Activated T-helper 9 cell treated with anti-CD3 and anti-CD28 coated beads, Interleukin-2, amount 50 U/mL, for 16 hours (primary cell): ENCODE measurements around the gene TMTC4.
"Not testable (repeated sequence)": the region's sequence is repeated elsewhere in the genome, so short reads cannot be mapped to it uniquely, and the experiment has no call there.

Source experiments
- DNase-seq: peaks from one replicate; pipeline ENCODE4 v3.0.0-alpha.2; 2020; ENCODE audit warnings: low read depth

The TMTC4 gene, protein sequence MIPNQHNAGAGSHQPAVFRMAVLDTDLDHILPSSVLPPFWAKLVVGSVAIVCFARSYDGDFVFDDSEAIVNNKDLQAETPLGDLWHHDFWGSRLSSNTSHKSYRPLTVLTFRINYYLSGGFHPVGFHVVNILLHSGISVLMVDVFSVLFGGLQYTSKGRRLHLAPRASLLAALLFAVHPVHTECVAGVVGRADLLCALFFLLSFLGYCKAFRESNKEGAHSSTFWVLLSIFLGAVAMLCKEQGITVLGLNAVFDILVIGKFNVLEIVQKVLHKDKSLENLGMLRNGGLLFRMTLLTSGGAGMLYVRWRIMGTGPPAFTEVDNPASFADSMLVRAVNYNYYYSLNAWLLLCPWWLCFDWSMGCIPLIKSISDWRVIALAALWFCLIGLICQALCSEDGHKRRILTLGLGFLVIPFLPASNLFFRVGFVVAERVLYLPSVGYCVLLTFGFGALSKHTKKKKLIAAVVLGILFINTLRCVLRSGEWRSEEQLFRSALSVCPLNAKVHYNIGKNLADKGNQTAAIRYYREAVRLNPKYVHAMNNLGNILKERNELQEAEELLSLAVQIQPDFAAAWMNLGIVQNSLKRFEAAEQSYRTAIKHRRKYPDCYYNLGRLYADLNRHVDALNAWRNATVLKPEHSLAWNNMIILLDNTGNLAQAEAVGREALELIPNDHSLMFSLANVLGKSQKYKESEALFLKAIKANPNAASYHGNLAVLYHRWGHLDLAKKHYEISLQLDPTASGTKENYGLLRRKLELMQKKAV

GRCh38 chr13:100674572-100674871 is at the start of gene TMTC4:
TMTC4 (minus strand) TSS chr13:100674795; CDS start chr13:100670362, 4,433 bp downstream.
- DNase-seq: no peak

DNA sequence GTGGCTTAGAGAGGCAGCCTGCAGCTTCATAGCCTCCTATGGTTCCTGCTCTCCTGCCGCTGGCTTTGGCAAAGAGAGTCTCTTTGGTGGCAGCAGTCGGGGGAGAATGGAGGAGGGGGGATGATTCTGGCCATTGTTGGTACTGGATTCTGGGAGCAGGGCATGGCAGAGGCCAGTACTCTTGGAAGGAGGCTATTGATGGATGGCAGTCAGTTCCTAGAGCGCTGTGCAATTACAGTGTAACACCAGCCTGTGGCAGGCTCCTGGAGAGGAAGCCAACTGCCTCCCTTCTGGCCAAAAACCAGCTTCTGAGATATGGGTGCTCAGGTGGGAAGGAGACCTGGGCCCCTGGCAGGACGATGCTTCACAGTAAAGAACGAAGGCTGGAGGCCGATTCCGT is 47.9 kb upstream of the TMTC4 start:
- DNase-seq: no peak

DNA sequence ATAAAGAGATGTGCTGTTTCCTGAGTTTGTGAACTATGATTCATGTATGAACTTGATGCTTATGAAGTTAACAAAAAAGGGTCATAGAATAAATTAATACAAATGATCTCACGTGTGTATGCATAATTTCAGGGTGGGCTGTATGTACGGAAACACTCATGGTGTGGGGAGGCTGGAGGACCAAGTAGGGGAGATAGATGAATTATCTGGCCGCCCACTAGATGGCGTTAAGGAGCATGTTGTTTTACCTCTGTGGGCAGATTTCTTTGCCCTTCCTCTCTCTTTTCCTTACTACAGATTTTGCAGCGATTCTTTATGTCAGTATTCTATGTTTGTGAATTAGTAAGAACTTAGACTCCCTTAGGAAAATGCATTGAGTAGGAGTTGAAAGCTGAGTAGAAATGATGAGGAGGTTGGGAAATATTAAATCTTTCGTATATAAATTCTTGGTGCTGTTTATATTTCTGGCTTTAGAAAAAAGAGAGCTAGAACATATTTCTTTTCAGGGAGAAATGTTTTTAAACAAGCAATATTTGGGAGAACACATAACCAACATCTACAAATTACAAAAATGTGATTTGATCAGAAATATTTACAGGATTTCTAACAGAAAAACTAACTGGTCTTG is 47.4 kb upstream of the TMTC4 start:
- peak; percentile 13 for DNase-seq

GRCh38 chr13:100715604-100716003 is 41.0 kb upstream of the TMTC4 start:
- no peak for DNase-seq

DNA sequence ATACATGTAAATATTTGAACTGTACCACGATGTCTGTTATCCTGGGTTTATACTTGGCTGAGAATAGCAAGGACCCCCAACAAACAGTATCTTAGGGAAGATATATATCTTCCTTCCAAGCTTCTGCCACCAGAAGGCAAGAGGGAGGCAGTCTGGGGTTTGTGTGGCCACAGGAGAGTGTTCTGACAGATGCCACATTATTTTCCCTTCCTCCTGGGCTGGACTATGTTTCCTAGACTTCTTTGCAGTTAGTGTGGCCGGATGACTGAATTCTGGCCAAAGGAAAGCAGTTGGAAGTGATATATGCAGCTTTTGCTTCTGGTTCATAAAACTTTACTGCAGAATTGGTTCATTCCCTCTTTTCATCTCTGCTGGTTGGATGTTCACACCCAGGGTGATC is 39.9 kb upstream of the TMTC4 start:
- DNase-seq: no peak

DNA sequence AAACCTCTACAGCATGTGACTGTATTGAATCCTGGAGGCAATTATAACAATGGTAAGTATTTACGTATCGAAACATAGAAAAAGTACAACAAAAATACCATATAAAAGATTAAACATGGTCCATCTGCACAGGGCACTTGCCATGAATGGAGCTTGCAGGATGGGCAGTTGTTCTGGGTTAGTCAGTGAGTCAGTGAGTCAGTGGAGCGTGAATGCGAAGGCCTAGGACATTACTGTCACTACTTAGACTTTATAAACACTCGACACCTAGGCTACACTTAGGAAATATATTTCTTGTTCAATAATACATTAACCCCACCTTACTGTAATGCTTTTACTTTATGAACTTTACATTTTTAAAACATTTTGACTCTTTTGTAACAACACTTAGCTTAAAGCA is 35.6 kb upstream of the TMTC4 start:
- no peak for DNase-seq

- no peak for DNase-seq
Observed at GRCh38 chr13:100707818-100708740, 33.5 kb upstream of the TMTC4 start.

GRCh38 chr13:100698331-100698730 is 23.7 kb upstream of the TMTC4 start:
- not testable (repeated sequence) for DNase-seq

- no peak for DNase-seq
Observed at GRCh38 chr13:100695509-100695773, 20.8 kb upstream of the TMTC4 start.

DNA sequence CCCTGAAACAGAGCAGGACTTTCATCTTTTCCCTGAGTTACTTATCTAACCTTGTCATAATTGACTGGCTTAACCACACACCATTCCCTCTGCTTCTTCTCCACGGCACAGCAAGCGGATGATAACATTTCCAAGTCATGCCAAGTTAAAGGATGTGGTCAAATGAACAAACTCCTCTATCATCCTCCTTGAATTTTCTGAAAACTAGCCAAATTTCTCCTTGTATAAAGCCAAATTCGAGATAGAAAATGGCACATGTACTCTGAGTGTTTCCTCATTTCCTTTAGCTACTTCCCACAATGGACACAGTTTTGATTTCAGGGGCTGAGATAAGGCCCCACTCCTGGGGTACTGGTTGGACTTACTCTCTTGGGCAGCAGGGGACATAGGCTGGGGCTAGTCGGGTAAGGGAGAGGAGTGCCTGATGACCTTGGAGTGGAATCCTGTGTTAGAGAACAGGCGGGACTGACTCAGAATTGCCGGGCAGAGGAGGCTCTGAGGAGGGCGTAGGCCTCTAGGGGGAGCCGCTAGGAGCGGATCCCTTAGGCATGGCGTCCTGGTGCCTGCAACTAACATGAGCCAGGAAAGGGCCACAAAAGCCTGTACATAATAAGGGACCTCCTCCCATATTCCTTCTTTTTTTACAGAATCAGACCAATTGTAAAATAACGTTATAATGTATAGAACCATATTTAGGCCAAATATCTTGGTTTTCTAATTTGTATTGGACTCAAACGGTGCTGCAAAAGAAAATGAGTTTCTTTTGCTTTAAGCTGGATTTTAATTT is 20.3 kb upstream of the TMTC4 start:
- no peak for DNase-seq

DNA sequence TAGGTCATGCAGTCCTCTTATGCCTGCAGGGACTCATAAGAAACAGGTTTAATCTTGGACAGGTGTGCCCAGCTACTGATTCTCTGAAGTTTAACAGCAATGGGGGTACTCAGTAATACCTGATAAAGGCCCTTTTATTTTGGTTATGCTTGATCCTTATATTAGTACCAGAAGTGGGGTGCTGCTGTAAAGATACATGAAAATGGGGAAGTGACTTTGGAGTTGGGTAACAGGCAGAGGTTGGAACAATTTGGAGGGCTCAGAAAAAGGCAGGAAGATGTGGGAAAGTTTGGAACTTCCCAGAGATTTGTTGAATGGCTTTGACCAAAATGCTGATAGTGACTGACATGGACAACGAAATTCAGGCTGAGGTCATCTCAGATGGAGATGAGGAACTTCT is 14.6 kb upstream of the TMTC4 start:
- DNase-seq: no peak

GRCh38 chr13:100680131-100680530 is 5.5 kb upstream of the TMTC4 start:
- DNase-seq: no peak

DNA sequence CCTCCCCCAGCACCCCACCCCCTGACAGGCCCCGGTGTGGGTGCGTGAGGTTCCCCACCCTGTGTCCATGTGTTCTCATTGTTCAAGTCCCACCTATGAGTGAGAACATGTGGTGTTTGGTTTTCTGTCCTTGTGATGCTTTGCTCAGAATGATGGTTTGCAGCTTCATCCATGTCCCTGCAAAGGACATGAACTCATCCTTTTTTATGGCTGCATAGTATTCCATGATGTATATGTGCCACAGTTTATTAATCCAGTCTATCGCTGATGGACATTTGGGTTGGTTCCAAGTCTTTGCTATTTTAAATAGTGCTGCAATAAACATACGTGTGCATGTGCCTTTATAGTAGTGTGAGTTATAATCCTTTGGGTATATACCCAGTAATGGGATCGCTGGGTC is 2.5 kb upstream of the TMTC4 start:
- DNase-seq: not testable (repeated sequence)

DNA sequence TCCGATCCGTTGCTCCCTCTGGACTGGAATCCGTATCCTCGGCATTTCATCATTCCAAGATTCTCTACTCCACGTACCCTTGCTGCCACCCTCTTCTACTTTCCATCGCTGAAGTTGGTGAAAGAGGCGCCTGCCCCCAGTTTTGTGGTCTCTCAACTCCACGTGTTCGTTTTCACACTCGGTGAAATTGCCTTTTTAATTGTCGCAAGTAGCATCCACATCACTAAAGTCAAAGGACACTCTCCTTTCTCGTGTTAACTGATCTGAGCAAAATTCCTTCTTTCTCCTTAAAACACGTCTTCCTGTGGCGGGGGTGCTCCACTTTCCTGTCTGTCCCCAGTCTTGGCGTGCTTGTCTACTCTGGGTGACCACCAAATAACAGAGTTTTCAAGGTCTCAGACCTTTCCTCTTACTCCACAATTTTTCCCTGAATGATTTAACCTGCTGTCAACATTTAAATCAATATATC is 1.1 kb upstream of the TMTC4 start:
- no peak for DNase-seq

- DNase-seq: peak; percentile 99
Observed at GRCh38 chr13:100674872-100675660, 471 bp upstream of the TMTC4 start.

GRCh38 chr13:100673713-100674571 is 653 bp downstream of the TMTC4 start:
- no peak for DNase-seq

- DNase-seq: no peak
Observed at GRCh38 chr13:100673376-100673712, 1.3 kb downstream of the TMTC4 start.

- no peak for DNase-seq
Observed at GRCh38 chr13:100671389-100672182, 3.0 kb downstream of the TMTC4 start.

GRCh38 chr13:100668408-100668807 is 6.2 kb downstream of the TMTC4 start:
- DNase-seq: no peak
